OCI-LY1 (cell line): ENCODE measurements around the gene NPS.

Source experiments
- H2AFZ ChIP-seq: fragments of 200-600 bp; sonication (generic), shearing (Covaris generic); 2 replicates; pipeline ENCODE4 v1.6.0; 2014; ENCODE audit warnings: antibody characterized with exemption, mild to moderate bottlenecking, low read length
- H3F3A ChIP-seq: fragments of 200-600 bp; sonication (generic), shearing (Covaris generic); 2 replicates; pipeline ENCODE4 v1.6.0; 2014; ENCODE audit warnings: mild to moderate bottlenecking, antibody characterized with exemption, low read length, moderate library complexity; ENCODE audit not compliant: insufficient read depth
- H3K27ac ChIP-seq: fragments of 200-600 bp; sonication (generic); 2 replicates; pipeline ENCODE4 v1.5.1; 2014; ENCODE audit warnings: low read length, mixed run types, mild to moderate bottlenecking, low read depth; ENCODE audit not compliant: poor library complexity, severe bottlenecking
- H3K27me3 ChIP-seq: fragments of 200-600 bp; sonication (generic); 2 replicates; pipeline ENCODE4 v1.6.0; 2014; ENCODE audit warnings: antibody characterized with exemption, mild to moderate bottlenecking, low read length, moderate library complexity; ENCODE audit not compliant: insufficient read depth
- H3K36me3 ChIP-seq: fragments of 200-600 bp; sonication (generic); 2 replicates; pipeline ENCODE4 v1.6.1; 2014; ENCODE audit warnings: mild to moderate bottlenecking, antibody characterized with exemption, low read length, moderate library complexity, mixed read lengths; ENCODE audit not compliant: insufficient read depth
- H3K4me1 ChIP-seq: fragments of 200-600 bp; sonication (generic); 2 replicates; pipeline ENCODE4 v1.5.1; 2014; ENCODE audit warnings: mild to moderate bottlenecking, low read length, moderate library complexity; ENCODE audit not compliant: insufficient read depth, severe bottlenecking
- H3K4me2 ChIP-seq: fragments of 200-600 bp; sonication (generic), shearing (Covaris generic); 2 replicates; pipeline ENCODE4 v1.6.1; 2014; ENCODE audit warnings: low read length
- H3K4me3 ChIP-seq: fragments of 200-600 bp; sonication (generic); 2 replicates; pipeline ENCODE4 v1.5.1; 2014; ENCODE audit warnings: low read length, low read depth, mild to moderate bottlenecking, mixed read lengths; ENCODE audit not compliant: poor library complexity, severe bottlenecking
- H3K79me2 ChIP-seq: fragments of 200-600 bp; shearing (Covaris generic); 2 replicates; pipeline ENCODE4 v1.6.1; 2016; ENCODE audit warnings: mixed run types, low read length, mixed read lengths; ENCODE audit not compliant: insufficient read depth
- H3K9ac ChIP-seq: fragments of 200-600 bp; sonication (generic), shearing (Covaris generic); 2 replicates; pipeline ENCODE4 v1.6.1; 2014; ENCODE audit warnings: mild to moderate bottlenecking, low read length, mixed read lengths
- H3K9me2 ChIP-seq: fragments of 200-600 bp; sonication (generic), shearing (Covaris generic); 2 replicates; pipeline ENCODE4 v1.6.1; 2014; ENCODE audit warnings: low read depth, mild to moderate bottlenecking, low read length, mixed read lengths
- H3K9me3 ChIP-seq: fragments of 200-600 bp; shearing (Covaris generic); 2 replicates; pipeline ENCODE4 v1.6.1; 2014; ENCODE audit warnings: low read length, mixed read lengths
- H4K20me1 ChIP-seq: fragments of 200-600 bp; sonication (generic), shearing (Covaris generic); 2 replicates; pipeline ENCODE4 v1.6.0; 2016; ENCODE audit warnings: mild to moderate bottlenecking, low read length; ENCODE audit not compliant: insufficient read depth
- EZH2 ChIP-seq: fragments of 200-600 bp; sonication (generic), shearing (Covaris generic); IDR thresholded peaks from 2 replicates; pipeline ENCODE4 v1.8.0; 2017; ENCODE audit warnings: borderline replicate concordance, mixed run types, mild to moderate bottlenecking, antibody characterized with exemption, low read length, moderate library complexity, mixed read lengths
- TF ChIP-seq, protein P1 (sequence below): fragments of 200-600 bp; sonication (generic), shearing (Covaris generic); IDR thresholded peaks from 2 replicates; pipeline ENCODE4 v1.5.1; 2017; ENCODE audit warnings: mild to moderate bottlenecking, antibody characterized with exemption, low read length, moderate library complexity, mixed read lengths

NPS gene

DNA sequence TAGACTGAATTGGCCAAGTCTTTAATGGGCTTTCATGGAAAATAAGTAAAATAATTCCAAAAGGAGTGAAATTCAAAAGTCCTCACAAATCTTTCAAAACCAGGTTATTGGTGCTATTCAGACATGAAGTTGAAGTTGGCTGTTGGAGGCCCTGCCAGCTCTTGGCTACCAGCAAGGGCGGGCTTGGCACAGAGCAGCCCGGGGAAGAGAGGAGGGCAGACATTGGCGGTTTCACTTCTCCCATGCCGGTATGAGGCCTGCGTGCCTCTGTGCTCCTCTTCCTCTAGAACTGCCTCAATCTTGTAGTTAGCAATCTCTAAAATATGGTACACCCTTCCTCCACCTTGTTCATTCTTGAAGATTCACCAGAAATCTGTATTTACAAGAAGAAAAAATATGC, 16.4 kb upstream of the NPS start:
- H3K27me3 ChIP-seq, result no peaks in the 10 kb centered on the region
- H3K79me2 ChIP-seq, result no peaks in the 10 kb centered on the region
- no peak overlapping the region for H2AFZ ChIP-seq
- no peak overlapping the region for H3K27ac ChIP-seq
- no peaks in the 10 kb centered on the region for H4K20me1 ChIP-seq
- no peaks in the 10 kb centered on the region for H3K4me1 ChIP-seq
- no peaks in the 10 kb centered on the region for H3K36me3 ChIP-seq
- no peaks in the 10 kb centered on the region for H3F3A ChIP-seq
- H3K4me3 ChIP-seq, result no peak overlapping the region
- H3K4me2 ChIP-seq, result no peak overlapping the region
- no peaks in the 10 kb centered on the region for H3K9me3 ChIP-seq
- TF ChIP-seq, protein P1, sequence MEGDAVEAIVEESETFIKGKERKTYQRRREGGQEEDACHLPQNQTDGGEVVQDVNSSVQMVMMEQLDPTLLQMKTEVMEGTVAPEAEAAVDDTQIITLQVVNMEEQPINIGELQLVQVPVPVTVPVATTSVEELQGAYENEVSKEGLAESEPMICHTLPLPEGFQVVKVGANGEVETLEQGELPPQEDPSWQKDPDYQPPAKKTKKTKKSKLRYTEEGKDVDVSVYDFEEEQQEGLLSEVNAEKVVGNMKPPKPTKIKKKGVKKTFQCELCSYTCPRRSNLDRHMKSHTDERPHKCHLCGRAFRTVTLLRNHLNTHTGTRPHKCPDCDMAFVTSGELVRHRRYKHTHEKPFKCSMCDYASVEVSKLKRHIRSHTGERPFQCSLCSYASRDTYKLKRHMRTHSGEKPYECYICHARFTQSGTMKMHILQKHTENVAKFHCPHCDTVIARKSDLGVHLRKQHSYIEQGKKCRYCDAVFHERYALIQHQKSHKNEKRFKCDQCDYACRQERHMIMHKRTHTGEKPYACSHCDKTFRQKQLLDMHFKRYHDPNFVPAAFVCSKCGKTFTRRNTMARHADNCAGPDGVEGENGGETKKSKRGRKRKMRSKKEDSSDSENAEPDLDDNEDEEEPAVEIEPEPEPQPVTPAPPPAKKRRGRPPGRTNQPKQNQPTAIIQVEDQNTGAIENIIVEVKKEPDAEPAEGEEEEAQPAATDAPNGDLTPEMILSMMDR, result no peak
- no peak for TF ChIP-seq EZH2
- no peaks in the 10 kb centered on the region for H3K9me2 ChIP-seq
- no peak overlapping the region for H3K9ac ChIP-seq

DNA sequence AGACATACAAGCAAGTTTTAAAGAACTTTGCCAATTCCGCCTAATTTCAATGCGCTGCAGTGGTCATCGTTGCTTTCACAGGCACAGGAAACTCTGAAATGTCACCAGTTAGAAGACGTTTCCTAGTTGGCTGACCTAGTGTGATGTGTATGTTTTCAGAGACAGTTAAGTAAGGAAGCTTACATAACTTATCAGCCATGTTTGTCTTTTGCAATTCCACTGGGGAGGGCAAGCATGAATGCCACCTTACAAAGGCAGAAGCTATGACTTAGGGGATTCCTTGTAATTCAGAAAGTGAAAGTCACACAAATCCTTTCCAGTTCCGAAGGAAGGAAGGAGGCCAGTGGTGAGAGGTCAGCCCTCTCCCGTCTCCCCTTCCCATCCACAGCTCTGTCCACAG, 15.0 kb upstream of the NPS start:
- Histone ChIP-seq H2AFZ (no peak overlapping the region), H3K36me3 (no peaks in the 10 kb centered on the region), H4K20me1 (no peaks in the 10 kb centered on the region), H3K4me1 (no peaks in the 10 kb centered on the region), H3K27me3 (no peaks in the 10 kb centered on the region), H3K79me2 (no peaks in the 10 kb centered on the region), H3K9ac (no peak overlapping the region), H3K27ac (no peak overlapping the region), H3K9me3 (no peaks in the 10 kb centered on the region), H3K4me3 (no peak overlapping the region), H3F3A (no peaks in the 10 kb centered on the region), H3K9me2 (no peaks in the 10 kb centered on the region), H3K4me2 (no peak overlapping the region)
- TF ChIP-seq, protein P1, result no peak
- no peak for TF ChIP-seq EZH2

DNA sequence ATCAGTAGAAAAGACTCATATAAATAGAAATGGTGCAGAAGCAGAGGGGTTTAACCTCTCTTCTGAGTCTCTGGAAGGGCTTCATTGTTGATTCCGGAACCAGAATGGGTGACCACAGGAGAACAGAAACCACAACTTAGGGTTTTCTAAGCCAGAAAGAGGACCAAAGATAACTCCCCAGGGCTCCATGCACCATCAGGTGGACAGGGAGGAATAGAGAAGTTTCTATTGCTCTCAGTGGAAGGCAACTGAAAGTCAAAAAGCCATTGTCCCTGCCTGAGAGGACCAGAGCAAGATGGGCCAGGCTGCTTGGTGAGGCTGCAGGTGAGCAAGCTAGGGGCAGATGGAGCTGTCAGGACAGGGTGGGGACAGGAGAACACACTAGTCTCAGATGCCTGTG, 14.6 kb upstream of the NPS start:
- H3K79me2 ChIP-seq, result no peaks in the 10 kb centered on the region
- TF ChIP-seq, protein P1, result no peak
- TF ChIP-seq EZH2, result no peak

More for the DNA sequence above, 14.6 kb upstream of the NPS start:
- no peak overlapping the region for H3K4me2 ChIP-seq
- no peak overlapping the region for H3K27ac ChIP-seq
- H3K27me3 ChIP-seq, result no peaks in the 10 kb centered on the region
- H3K4me1 ChIP-seq, result no peaks in the 10 kb centered on the region
- H2AFZ ChIP-seq, result no peak overlapping the region
- H3F3A ChIP-seq, result no peaks in the 10 kb centered on the region
- H3K9me2 ChIP-seq, result no peaks in the 10 kb centered on the region
- H3K36me3 ChIP-seq, result no peaks in the 10 kb centered on the region
- H3K9me3 ChIP-seq, result no peaks in the 10 kb centered on the region
- no peaks in the 10 kb centered on the region for H4K20me1 ChIP-seq
- no peak overlapping the region for H3K9ac ChIP-seq
- H3K4me3 ChIP-seq, result no peak overlapping the region
